Activated CD4-positive, alpha-beta T cell treated with anti-CD3 and anti-CD28 coated beads, Interleukin-2, Interleukin-6, amounts not matched to agents 100 ng/mL and 50 ng/mL, durations not matched to agents 16 hours and 8 hours (primary cell): ENCODE measurements around the gene CNPPD1.

ENCODE experiments used
- DNase-seq: peaks from one replicate; pipeline ENCODE4 v3.0.0-alpha.2; 2020

The CNPPD1 gene

DNA sequence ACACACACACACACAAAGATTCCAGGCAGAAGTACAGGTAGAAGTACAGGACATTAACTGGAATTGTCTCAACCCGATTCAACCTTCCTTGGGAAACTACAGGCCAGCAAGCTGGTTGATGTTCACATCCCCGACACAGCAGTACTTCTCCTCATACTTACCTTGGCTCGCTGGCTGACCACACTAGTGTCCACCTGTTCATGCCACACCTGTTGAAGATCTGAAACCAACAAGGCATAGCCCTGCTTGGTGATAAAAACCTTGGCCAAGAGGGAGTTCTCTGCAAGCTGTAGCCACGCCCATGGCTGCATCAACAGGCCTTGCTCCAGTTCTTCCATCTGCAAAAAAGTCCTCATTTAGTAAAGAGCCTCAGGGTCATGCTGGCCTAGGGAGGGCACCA, 18.7 kb downstream of the CNPPD1 start:
- no peak for DNase-seq

DNA sequence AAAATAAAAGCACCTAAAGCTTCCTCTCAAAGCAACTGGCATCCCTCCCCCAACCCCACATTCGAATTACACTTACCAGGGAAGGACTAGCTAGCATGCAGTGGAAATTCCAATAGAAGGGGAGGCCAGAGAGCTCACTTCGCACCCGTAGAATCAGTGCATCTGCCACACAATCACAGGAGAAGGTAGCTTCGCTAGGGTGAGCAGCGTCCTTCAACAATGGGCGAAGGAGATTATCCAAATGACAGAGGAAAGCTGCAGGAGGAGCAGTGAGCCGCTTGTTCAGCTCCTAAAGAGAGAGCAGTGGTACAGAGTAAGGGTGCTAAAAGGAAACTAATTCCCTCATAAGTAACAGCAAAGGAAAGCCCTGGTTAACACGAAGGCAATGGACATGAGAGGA, 19.3 kb downstream of the CNPPD1 start:
- DNase-seq = no peak

DNA sequence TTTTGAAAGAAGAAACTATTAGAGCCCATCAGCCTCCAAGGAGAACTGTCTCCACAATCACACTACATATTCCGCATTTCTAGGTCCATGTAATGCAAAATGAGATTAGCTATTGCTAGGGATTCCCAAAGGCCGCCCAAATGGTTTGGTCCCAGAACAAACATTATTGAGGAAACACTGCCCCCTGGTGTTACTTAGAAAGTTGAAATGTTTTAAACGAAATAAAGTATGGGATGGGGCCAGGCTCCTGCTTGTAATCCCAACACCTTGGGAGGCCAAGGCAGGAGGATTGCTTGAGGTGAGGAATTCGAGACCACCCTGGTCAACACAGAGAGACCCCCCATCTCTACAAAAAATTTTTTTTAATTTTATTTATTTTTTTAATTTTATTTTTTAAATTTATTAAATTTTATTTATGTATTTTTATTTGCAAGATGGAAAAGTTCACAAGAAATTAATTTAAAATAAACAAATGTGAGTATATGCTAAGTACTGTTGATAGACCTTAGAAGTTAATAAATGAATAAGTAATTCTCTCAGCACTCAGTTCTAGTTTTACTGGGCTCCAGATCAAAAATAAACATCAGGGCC, 21.6 kb downstream of the CNPPD1 start:
- DNase-seq = peak; percentile 71

GRCh38 chr2:219149667-219150066, 27.1 kb downstream of the CNPPD1 start:
- no peak for DNase-seq

DNA sequence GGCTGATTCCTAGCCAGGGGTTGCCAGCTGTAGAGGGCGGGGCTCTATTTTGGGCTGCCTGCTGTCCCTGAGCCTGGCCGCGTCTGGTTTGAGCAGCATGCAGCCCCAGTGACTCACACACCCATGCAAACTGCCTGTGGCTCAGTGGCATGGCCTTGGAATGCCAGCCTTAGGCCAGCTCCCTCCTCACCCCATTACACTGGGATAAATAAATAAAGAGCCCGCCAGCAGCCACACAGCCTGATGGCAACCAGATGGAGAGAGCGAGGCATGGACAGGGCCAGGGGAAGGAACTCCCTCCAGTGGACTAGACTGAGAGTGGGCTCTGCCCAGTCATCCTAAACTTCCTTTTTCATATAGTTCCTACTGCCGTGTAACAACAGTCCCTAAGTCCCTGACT, 34.4 kb downstream of the CNPPD1 start:
- DNase-seq = no peak

DNA sequence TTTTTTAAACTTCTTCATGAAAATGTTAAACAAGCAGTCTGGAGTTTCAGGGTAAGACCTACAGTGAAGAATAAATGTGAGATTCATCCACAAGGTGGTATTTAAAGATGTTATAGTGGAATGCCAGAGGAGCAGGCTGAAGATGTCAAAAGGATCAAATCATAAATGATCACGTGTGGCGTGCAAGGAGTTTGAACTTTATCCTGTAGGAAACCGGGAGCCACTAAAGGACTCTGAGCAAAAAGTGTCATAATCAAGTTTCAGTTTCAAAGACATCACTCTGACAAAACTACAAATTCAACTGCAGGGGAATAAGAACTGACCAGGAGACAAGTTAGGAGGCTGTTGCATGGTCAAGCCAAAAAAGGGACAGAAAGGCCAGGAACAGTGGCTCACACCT, 36.0 kb downstream of the CNPPD1 start:
- no peak for DNase-seq

- no peak for DNase-seq
These were observed 42.7 kb downstream of the CNPPD1 start for GRCh38 chr2:219133976-219134375.

DNA sequence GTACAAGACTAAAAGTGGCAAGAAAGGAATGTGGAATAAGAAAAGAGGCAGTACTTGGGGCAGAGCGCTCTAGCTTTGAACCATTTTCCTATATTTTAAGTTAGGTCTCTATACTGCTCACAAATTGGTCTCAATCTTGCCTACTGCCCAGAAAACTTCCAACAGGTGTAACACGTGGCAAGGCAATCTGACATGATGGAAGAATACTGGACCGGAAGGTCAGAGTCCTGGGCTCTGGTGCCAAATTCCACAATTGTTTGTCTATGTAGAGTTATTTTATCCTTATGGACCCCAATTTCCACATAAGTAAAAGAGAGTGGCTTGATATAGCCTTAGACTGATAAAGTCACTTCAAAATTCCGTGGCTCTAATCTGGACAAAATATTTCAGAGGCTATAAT, 45.0 kb downstream of the CNPPD1 start:
- DNase-seq = no peak

DNA sequence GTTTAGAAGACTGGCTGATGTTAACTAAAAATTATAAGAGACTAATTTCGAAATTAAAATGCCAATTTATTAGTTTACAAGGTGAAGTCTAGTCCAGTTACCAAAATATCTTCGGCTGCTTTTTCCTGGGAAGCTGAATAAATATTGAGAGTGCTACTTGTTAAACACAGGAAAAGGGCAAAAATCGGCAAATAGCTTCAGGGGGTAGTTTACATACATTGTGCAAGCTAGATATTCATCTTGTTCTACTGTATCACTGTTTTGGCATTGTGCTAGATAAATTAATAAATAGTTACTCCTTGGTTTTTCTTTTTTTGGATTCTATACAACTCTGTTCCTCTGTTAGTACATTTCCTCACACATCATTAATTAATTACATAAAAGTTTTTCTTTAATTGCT, 45.4 kb downstream of the CNPPD1 start:
- DNase-seq = no peak

- no peak for DNase-seq
These were observed 47.1 kb downstream of the CNPPD1 start for GRCh38 chr2:219129589-219129988.

- DNase-seq = no peak
These were observed 48.3 kb downstream of the CNPPD1 start for GRCh38 chr2:219128396-219128795.

DNA sequence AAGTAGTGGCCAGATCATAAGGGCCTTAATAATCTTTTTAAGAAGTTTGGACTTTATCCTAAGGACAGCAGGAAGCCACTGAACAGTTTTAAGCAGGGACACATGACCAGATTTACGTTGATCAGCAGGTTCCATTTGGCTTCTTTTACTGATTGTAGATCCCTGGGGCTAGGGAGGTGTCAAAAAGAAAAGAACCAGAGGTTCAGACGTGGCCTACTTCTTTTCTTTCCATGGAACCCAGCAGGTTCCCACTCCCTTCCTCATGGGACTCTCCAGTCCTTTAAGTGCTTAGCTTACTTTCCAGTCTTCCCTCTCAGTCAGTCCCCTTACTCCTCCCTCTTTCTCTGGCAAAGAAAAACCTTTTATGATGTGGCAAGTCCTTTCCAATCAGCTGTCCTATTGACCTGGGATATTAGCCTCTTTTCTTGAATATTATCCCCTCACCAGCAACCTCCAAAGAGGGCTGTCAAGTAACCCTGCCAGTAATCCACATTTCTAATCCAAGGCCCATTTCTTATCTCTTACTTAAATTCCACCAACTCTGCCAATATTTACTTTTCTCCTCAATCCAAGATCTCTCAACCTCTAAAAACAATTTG, 49.6 kb downstream of the CNPPD1 start:
- DNase-seq = no peak

DNA sequence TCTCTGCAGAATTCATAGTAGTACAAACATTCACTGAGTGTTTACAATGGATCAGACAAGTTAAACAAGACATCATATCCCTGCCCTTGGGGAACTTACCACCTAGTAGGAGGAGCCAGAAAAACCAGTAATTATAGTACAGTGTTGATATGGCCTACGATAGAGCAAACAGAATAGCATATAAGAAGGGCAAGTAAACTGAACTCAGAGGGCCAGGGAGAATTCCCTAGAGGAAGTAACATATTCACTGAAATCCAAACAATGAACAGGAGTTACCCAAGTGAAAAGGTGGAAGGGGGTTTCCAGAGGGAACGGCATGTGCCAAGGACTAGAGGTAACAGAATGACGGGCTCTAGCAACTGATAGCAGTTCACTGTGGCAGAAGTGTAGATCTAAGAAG, 50.2 kb downstream of the CNPPD1 start:
- no peak for DNase-seq

DNA sequence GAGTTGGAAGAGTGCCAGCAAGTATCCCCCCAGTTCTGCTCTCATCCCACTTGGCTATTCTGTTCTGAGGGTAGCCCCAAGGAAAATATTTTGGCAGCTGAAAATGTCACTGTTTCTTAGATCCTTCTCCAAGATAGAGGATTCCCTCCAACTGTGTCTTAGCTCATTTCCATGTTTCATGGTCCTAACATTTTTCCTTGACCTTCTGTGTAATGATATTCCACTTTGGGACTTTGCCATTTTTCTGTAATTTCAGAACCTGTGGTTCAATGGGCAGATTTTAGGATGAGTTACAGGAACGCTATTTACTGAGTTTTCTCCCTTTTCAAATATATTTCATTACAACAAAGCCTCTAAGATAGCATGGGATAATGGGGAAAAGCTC, 50.8 kb downstream of the CNPPD1 start:
- DNase-seq = no peak

DNA sequence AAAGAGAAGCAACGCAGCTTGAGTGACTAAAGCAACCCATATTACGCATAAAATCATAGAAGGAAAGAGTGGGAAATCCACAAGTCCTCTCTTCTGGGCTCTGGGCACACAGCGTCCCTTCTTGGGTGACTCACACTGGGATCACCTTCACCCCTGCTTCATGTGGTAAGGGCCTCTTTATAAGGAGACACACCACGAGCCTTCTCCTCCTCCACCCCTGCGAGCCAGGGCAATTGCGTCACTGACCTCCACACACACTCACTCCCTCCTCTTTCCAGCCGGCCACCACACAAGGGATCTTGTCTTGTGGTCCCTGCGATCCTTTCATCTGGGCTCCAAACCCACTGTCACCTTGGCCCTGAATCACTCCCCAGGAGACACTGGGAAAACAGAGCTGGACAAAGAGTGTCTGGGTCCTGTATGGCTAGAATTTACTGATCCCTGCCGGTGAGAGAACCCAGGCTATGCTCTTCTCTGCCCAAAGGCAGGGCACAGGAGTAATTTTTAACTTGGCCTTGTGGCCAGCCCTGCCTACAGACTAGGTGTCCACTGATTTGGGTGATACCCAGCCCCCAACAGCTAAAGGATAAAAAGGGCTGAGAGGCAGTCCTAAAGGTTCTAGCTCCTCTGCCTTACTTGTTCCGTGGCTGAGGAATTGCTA, 51.4 kb downstream of the CNPPD1 start:
- peak; percentile 3 for DNase-seq

GRCh38 chr2:219124381-219125110, 52.2 kb downstream of the CNPPD1 start:
- peak; percentile 4 for DNase-seq

DNA sequence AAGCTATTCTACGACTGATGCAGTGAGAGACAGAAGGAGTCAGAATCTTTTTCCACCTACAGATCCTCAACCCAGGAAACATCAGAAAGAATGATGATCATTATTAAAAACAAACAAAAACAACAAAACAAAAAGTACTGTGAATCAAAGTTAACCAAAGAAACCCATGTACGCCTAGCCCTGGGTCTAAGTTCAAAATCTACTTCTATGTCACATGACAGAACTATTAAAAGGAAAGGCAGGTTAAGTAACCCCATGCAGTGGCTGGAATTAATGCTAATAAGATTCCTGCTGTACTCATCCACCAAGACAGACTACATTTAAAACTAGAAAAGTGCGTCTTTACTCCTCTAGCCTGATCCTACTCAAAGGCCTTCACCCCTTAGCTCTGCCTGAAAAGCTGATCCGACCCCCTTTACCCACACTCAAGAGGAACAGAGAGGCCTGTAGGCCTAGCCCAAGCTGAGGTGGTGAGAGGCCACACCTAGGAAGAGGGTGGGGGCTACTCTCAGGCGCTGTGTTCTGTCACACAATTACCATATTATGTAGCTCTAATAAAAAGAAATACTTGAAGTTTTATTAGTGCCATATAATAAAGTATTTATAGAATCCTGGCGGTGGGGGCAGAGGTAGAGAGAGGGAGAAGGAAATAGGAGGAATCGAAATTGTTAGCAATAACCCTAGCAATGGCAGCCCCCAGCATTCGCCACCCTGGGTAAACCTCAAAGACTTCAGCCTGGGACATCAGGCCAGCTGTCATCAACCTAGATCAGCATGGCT, 53.2 kb downstream of the CNPPD1 start:
- DNase-seq = no peak

DNA sequence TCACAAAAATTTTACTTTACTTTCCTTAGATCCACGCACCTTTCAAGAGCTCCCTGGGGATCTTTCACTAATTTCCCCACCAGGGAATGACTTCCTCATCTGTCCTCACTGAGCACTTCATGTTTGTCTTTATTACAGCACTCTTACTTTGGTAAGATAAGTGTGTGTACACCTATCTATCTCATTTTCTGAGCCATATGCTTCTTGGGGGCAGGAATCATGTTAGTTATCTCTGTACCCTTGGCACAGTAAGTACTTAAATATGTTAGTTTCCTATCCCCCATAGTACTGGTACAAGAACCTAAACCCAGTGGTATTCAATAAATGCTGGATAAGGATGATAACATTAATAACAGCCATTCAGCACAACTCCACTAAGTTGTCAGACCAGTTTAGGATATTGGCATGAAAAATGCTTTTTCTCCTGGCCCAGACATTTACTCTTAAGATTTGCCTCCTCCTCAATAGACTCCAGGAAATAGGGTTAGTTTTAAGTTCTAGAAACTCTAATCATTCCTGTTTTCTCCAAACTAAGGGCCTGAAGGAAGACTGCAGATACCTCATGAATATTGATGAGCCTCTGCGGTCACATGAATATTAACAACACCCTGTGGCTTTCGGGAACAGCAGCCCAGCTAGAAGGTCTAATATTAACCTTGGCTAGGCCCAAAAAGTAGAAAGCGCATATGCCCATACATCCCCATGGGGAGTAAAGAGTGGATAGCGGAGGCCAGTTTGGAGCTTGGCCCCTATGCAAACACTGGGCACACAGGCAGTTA, 54.3 kb downstream of the CNPPD1 start:
- no peak for DNase-seq
